MM.1S (cell line): ENCODE results near the gene BMP2K.

Experiments
- DNase-seq: peaks from one replicate; pipeline ENCODE4 v3.0.0-alpha.2; 2015
- H2AFZ ChIP-seq: fragments of 300-600 bp; sonication (generic); 2 replicates; pipeline ENCODE4 v1.6.0; 2016; ENCODE audit warnings: antibody characterized with exemption, low read length
- H3F3A ChIP-seq: fragments of 300-600 bp; sonication (generic); 2 replicates; pipeline ENCODE4 v1.6.1; 2016; ENCODE audit warnings: mild to moderate bottlenecking, antibody characterized with exemption, low read length, moderate library complexity, mixed read lengths; ENCODE audit not compliant: insufficient read depth
- H3K27ac ChIP-seq: fragments of 300-600 bp; sonication (generic); 2 replicates; pipeline ENCODE4 v1.5.1; 2016; ENCODE audit warnings: mild to moderate bottlenecking, low read length
- H3K27me3 ChIP-seq: fragments of 300-600 bp; sonication (generic); replicated peaks from 2 replicates; pipeline ENCODE4 v1.6.0; 2016; ENCODE audit warnings: low read length; ENCODE audit not compliant: insufficient read depth
- H3K36me3 ChIP-seq: fragments of 300-600 bp; sonication (generic); replicated peaks from 2 replicates; pipeline ENCODE4 v1.6.1; 2016; ENCODE audit warnings: mild to moderate bottlenecking, low read length, mixed read lengths; ENCODE audit not compliant: insufficient read depth
- H3K4me1 ChIP-seq: fragments of 300-600 bp; sonication (generic); 2 replicates; pipeline ENCODE4 v1.6.1; 2016; ENCODE audit warnings: low read length, mixed read lengths
- H3K4me2 ChIP-seq: fragments of 300-600 bp; sonication (generic); 2 replicates; pipeline ENCODE4 v1.6.0; 2016; ENCODE audit warnings: low read depth, low read length
- H3K4me3 ChIP-seq: fragments of 300-600 bp; sonication (generic); 2 replicates; pipeline ENCODE4 v1.5.1; 2016; ENCODE audit warnings: low read length, mixed read lengths
- H3K79me2 ChIP-seq: fragments of 300-600 bp; sonication (generic); 2 replicates; pipeline ENCODE4 v1.6.1; 2016; ENCODE audit warnings: mixed run types, low read length, mixed read lengths
- H3K9ac ChIP-seq: fragments of 300-600 bp; sonication (generic); 2 replicates; pipeline ENCODE4 v1.6.1; 2016; ENCODE audit warnings: low read length, mixed read lengths
- H3K9me2 ChIP-seq: fragments of 300-600 bp; sonication (generic); replicated peaks from 2 replicates; pipeline ENCODE4 v1.6.1; 2016; ENCODE audit warnings: mild to moderate bottlenecking, low read length, mixed read lengths; ENCODE audit not compliant: insufficient read depth
- H3K9me3 ChIP-seq: fragments of 300-600 bp; sonication (generic); replicated peaks from 2 replicates; pipeline ENCODE4 v1.6.1; 2016; ENCODE audit warnings: mild to moderate bottlenecking, low read length, mixed read lengths; ENCODE audit not compliant: insufficient read depth
- H4K20me1 ChIP-seq: fragments of 300-600 bp; sonication (generic); 2 replicates; pipeline ENCODE4 v1.6.1; 2016; ENCODE audit warnings: mild to moderate bottlenecking, low read length, moderate library complexity, mixed read lengths; ENCODE audit not compliant: insufficient read depth
- EZH2 ChIP-seq: fragments of 300-600 bp; sonication (generic); optimal IDR thresholded peaks from 2 replicates; pipeline ENCODE3; 2017; ENCODE audit warnings: low read depth, mild to moderate bottlenecking, antibody characterized with exemption, low read length, mixed read lengths
- EZH2phosphoT487 ChIP-seq: fragments of 300-600 bp; sonication (generic); IDR thresholded peaks from 2 replicates; pipeline ENCODE4 v1.6.1; 2018; ENCODE audit warnings: antibody characterized with exemption, low read length
- TF ChIP-seq, protein P1 (sequence below): fragments of 300-600 bp; sonication (generic); IDR thresholded peaks from 2 replicates; pipeline ENCODE4 v1.5.1; 2016; ENCODE audit warnings: antibody characterized with exemption, low read length, mixed read lengths

Gene BMP2K

DNA sequence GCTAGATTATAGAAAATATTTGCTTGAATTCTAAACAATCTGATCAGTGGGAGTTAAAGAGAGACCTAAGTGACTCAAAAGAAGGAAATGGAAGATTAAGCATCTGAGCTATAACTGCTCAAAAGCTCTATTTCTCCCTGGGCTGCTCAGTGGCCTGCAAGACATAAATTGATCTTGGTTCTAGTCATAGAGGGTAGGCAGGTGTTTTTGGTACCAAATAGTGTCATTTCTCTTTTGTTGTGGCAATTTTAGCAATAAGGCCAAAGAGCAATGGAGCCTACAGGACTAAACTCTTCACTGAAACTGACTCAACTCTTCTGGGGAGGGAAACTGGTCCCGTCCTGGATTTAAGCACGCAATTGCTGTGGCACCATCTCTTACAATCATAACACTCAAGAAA lies 33.9 kb upstream of the BMP2K start:
- H3K4me2 ChIP-seq = no peak overlapping the region
- H3K4me3 ChIP-seq = no peak overlapping the region
- H2AFZ ChIP-seq = no peak overlapping the region
- TF ChIP-seq, protein P1, sequence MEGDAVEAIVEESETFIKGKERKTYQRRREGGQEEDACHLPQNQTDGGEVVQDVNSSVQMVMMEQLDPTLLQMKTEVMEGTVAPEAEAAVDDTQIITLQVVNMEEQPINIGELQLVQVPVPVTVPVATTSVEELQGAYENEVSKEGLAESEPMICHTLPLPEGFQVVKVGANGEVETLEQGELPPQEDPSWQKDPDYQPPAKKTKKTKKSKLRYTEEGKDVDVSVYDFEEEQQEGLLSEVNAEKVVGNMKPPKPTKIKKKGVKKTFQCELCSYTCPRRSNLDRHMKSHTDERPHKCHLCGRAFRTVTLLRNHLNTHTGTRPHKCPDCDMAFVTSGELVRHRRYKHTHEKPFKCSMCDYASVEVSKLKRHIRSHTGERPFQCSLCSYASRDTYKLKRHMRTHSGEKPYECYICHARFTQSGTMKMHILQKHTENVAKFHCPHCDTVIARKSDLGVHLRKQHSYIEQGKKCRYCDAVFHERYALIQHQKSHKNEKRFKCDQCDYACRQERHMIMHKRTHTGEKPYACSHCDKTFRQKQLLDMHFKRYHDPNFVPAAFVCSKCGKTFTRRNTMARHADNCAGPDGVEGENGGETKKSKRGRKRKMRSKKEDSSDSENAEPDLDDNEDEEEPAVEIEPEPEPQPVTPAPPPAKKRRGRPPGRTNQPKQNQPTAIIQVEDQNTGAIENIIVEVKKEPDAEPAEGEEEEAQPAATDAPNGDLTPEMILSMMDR = no peak
- TF ChIP-seq EZH2phosphoT487 (no peak), EZH2 (no peak)
- no peaks in the 10 kb centered on the region for H3K4me1 ChIP-seq
- H3K36me3 ChIP-seq = no peaks in the 10 kb centered on the region
- H3K27ac ChIP-seq = no peak overlapping the region
- no peaks in the 10 kb centered on the region for H3K9me3 ChIP-seq
- no peaks in the 10 kb centered on the region for H3K27me3 ChIP-seq
- no peak for DNase-seq
- H3F3A ChIP-seq = no peaks in the 10 kb centered on the region
- H4K20me1 ChIP-seq = no peaks in the 10 kb centered on the region
- no peaks in the 10 kb centered on the region for H3K9me2 ChIP-seq
- no peak overlapping the region for H3K9ac ChIP-seq
- H3K79me2 ChIP-seq = no peaks in the 10 kb centered on the region

GRCh38 chr4:78747475-78747922 lies 28.7 kb upstream of the BMP2K start:
- H3K27me3 ChIP-seq = no peaks in the 10 kb centered on the region
- H3K36me3 ChIP-seq = no peaks in the 10 kb centered on the region
- no peak overlapping the region for H3K27ac ChIP-seq
- H2AFZ ChIP-seq = no peak overlapping the region
- H3K9ac ChIP-seq = no peak overlapping the region
- H3K79me2 ChIP-seq = no peaks in the 10 kb centered on the region
- H3K4me3 ChIP-seq = no peak overlapping the region
- peaks cover 17% of the 10 kb centered on the region for H3K4me1 ChIP-seq
- no peak for DNase-seq
- H3F3A ChIP-seq = 0 out of 2 replicates have a peak, but pooled peaks cover 5% of the 10 kb centered on the region
- H3K9me3 ChIP-seq = no peaks in the 10 kb centered on the region
- TF ChIP-seq EZH2 (no peak), EZH2phosphoT487 (no peak)
- TF ChIP-seq, protein P1 = no peak
- H4K20me1 ChIP-seq = no peaks in the 10 kb centered on the region
- H3K9me2 ChIP-seq = no peaks in the 10 kb centered on the region
- H3K4me2 ChIP-seq = no peak overlapping the region

DNA sequence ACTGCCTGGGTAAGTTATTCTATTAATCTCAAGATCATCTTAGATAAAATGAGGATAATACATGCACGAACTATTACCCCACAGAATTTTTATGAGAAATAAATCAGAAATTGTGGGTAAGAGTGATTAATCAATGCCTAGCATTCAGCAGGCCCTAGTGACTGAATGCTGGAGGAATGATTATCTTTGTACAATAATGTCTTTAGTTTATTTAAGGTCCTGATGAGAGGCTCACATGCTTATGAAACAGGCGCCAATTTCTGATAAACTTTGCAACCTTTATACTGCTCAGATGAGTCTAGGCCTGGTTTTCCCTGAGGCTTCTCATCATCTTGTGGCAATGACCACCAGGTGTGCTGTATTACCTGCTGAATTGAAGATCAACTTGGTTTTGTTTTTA lies 27.8 kb upstream of the BMP2K start:
- Histone ChIP-seq H3K4me2 (no peak overlapping the region), H3K27ac (no peak overlapping the region), H3K36me3 (no peaks in the 10 kb centered on the region), H3K79me2 (no peaks in the 10 kb centered on the region), H3K27me3 (no peaks in the 10 kb centered on the region), H3K4me3 (no peak overlapping the region), H3K9me2 (no peaks in the 10 kb centered on the region), H3F3A (0 out of 2 replicates have a peak, but pooled peaks cover 5% of the 10 kb centered on the region), H4K20me1 (no peaks in the 10 kb centered on the region), H3K9ac (no peak overlapping the region), H2AFZ (no peak overlapping the region), H3K4me1 (peaks cover 25% of the 10 kb centered on the region), H3K9me3 (no peaks in the 10 kb centered on the region)
- DNase-seq = no peak
- TF ChIP-seq, protein P1 = peak; percentile 18; the same call in 1 of the 2 replicates
- no peak for TF ChIP-seq EZH2phosphoT487
